Natural killer cell (primary cell): ENCODE results near the gene RECQL. TPM values are rescaled to one million over a fixed set of nuclear protein-coding genes. Genes with fewer than 3 reads are reported as not detected.

ENCODE experiments used
- ATAC-seq, 3 donors: fragments of 150-1000 bp in 2 of 3; fragments of 200-7000 bp in 1 of 3; cut with Tn5 transposase; 1 replicate in 1 of 3; 2 replicates in 2 of 3; pipeline ENCODE4 v1.10.0; 2021; ENCODE audit warnings: mild to moderate bottlenecking in 2 of 3, moderate library complexity in 2 of 3
- DNase-seq, 2 donors: peaks; one replicate each; pipeline versions ENCODE4 v3.0.0 to v3.0.0-alpha.2; 2013 to 2021; ENCODE audit warnings: mixed read lengths in 1 of 2
- H3K27ac ChIP-seq: one replicate; pipeline ENCODE4 v1.5.1; 2013; ENCODE audit warnings: mild to moderate bottlenecking, low read length
- H3K27me3 ChIP-seq: one replicate; pipeline ENCODE4 v1.6.1; 2013; ENCODE audit warnings: low read length; ENCODE audit not compliant: control insufficient read depth, insufficient read depth
- H3K36me3 ChIP-seq: one replicate; pipeline ENCODE4 v1.6.1; 2013; ENCODE audit warnings: low read length; ENCODE audit not compliant: control insufficient read depth, insufficient read depth
- H3K4me1 ChIP-seq: one replicate; pipeline ENCODE4 v1.6.1; 2013; ENCODE audit warnings: low read length; ENCODE audit not compliant: control insufficient read depth, insufficient read depth
- H3K4me3 ChIP-seq: one replicate; pipeline ENCODE4 v1.5.1; 2013; ENCODE audit warnings: low read length
- H3K9me3 ChIP-seq: one replicate; pipeline ENCODE4 v1.6.1; 2013; ENCODE audit warnings: low read length; ENCODE audit not compliant: control insufficient read depth, insufficient read depth
- H3K27ac Mint-ChIP-seq, 2 donors: one replicate each; pipeline ENCODE4 v1.8.0; 2022; ENCODE audit warnings: mild to moderate bottlenecking in 2 of 2, mixed read lengths in 2 of 2, moderate library complexity in 1 of 2
- H3K27me3 Mint-ChIP-seq, 2 donors: one replicate each; pipeline ENCODE4 v1.8.0; 2022; ENCODE audit warnings: low read depth in 2 of 2, mixed read lengths in 2 of 2
- H3K36me3 Mint-ChIP-seq: one replicate; pipeline ENCODE4 v1.8.0; 2022; ENCODE audit warnings: mixed read lengths
- H3K4me1 Mint-ChIP-seq, 2 donors: one replicate each; pipeline ENCODE4 v1.8.0; 2022; ENCODE audit warnings: mixed read lengths in 2 of 2
- H3K4me3 Mint-ChIP-seq: one replicate; pipeline ENCODE4 v1.8.0; 2022; ENCODE audit warnings: mild to moderate bottlenecking, moderate library complexity, mixed read lengths
- H3K9me3 Mint-ChIP-seq, 2 donors: one replicate each; pipeline ENCODE4 v1.8.0; 2022; ENCODE audit warnings: mixed read lengths in 2 of 2
- WGBS: methylation state at CpG from one replicate; pipeline ENCODE4 v1.1.7; 2013; ENCODE audit warnings: missing lambda C conversion rate; ENCODE audit not compliant: insufficient coverage; 5-methylcytosine and 5-hydroxymethylcytosine counted together
- intact Hi-C: fragments of 100-400 bp; cut with micrococcal nuclease; formaldehyde crosslinking; loops from one replicate; pipeline ENCODE4 v1.14.2; 2022
- total RNA-seq, 4 donors: library from RNA; stranded (reverse); fragments of 120-200 nt in 1 of 4; gene quantifications; one replicate each; pipeline versions ENCODE4 v1.2.3 to v1.2.4, GENCODE V29; 2013 to 2022
- TF ChIP-seq, protein P1 (sequence below): fragments of 200-600 bp; IDR thresholded peaks from one replicate; pipeline ENCODE4 v1.8.0; 2022; ENCODE audit warnings: antibody characterized with exemption

Gene RECQL
- total RNA-seq, 3 donors from 2014 or later (not counting 1 experiment from before 2014, with no cell fraction given) = 39.4 to 46.8 (median 40.1) TPM

DNA sequence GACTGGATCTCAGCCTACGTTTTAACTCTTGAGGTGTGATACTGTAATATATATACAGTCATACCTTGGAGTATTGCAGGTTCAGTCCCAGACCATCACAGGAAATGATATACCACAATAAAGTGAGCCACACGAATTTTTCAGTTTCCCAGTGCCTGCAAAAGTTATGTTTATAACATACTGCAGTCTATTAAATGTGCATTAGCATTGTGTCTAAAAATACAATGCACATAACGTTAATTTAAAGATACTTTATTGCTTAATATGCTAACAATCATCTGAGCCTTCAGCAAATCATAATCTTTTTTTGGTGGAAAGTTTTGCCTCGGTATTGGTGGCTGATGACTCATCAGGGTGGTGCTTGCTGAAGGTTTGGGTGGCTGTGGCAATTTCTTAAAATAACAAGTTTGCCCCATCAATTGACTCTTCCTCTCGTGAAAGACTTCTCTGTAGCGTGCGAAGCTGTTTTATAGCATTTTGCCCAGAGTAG, 45.1 kb downstream of the RECQL start:
- WGBS = 71% methylated on average over 1 of the region's 7 CpGs
- Mint-ChIP-seq H3K4me1 (peaks cover 24 to 26% of the 10 kb centered on the region in 2 donors), H3K9me3 (no peaks in the 10 kb centered on the region), H3K27ac (peak overlapping the region; percentile 89), H3K4me3 (peak overlapping the region; percentile 84), H3K27me3 (no peaks in the 10 kb centered on the region), H3K36me3 (peaks cover 12% of the 10 kb centered on the region)
- H3K4me1 ChIP-seq = peaks cover 6% of the 10 kb centered on the region
- H3K27me3 ChIP-seq = no peaks in the 10 kb centered on the region
- ATAC-seq = peak; percentile 77 to 90 (median 85)
- H3K27ac ChIP-seq = peak overlapping the region; percentile 55
- TF ChIP-seq, protein P1, sequence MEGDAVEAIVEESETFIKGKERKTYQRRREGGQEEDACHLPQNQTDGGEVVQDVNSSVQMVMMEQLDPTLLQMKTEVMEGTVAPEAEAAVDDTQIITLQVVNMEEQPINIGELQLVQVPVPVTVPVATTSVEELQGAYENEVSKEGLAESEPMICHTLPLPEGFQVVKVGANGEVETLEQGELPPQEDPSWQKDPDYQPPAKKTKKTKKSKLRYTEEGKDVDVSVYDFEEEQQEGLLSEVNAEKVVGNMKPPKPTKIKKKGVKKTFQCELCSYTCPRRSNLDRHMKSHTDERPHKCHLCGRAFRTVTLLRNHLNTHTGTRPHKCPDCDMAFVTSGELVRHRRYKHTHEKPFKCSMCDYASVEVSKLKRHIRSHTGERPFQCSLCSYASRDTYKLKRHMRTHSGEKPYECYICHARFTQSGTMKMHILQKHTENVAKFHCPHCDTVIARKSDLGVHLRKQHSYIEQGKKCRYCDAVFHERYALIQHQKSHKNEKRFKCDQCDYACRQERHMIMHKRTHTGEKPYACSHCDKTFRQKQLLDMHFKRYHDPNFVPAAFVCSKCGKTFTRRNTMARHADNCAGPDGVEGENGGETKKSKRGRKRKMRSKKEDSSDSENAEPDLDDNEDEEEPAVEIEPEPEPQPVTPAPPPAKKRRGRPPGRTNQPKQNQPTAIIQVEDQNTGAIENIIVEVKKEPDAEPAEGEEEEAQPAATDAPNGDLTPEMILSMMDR = no peak
- intact Hi-C loops = loop anchor here (2.0 kb wide), 2 partner anchors 18 to 44 kb away; partner anchors contain the start of genes GOLT1B and RECQL
- no peaks in the 10 kb centered on the region for H3K9me3 ChIP-seq
- no peak overlapping the region for H3K4me3 ChIP-seq
- peaks cover 46% of the 10 kb centered on the region for H3K36me3 ChIP-seq
- DNase-seq = peak; percentile 19 to 72

DNA sequence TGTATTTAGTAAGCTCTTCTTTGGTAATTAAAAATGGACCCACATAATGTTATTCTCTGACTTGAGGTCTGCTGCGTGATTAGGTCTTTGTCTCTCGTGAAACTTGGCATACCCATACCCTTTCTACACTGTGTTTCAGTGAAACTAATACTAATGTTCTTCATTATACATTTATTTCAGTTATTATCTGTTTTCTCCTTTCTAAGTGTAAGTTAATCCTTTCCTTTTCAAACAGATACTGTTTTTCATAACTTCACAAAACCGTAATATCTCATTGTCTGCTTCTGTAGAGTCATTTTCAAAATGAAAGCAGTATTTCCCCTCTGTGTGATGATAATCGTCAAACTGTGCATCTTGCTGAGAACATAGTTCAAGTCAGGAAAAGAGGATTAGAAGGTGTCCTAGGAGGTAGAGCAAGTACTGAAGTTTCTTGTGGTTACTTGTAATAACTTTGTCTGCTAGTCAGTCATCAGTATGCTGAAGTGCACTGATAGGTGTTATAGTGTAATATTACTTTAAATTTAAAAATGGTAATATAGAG, 48.1 kb downstream of the RECQL start:
- ATAC-seq (peak in 1 of 3 donors; percentile 46), DNase-seq (peak in 1 of 2 donors; percentile 49)
- H3K4me1 Mint-ChIP-seq = peaks cover 23 to 25% of the 10 kb centered on the region in 2 donors
- H3K4me3 ChIP-seq = no peak overlapping the region
- no peaks in the 10 kb centered on the region for H3K9me3 Mint-ChIP-seq
- H3K27ac ChIP-seq = peak overlapping the region; percentile 59
- TF ChIP-seq, protein P1 = no peak
- H3K4me3 Mint-ChIP-seq = no peak overlapping the region
- peaks cover 6% of the 10 kb centered on the region for H3K4me1 ChIP-seq
- H3K27me3 Mint-ChIP-seq = no peaks in the 10 kb centered on the region
- peak overlapping the region in 1 of 2 donors; percentile 11 for H3K27ac Mint-ChIP-seq
- 77% methylated on average over 4 of the region's 4 CpGs for WGBS
- peaks cover 56% of the 10 kb centered on the region for H3K36me3 ChIP-seq
- no peaks in the 10 kb centered on the region for H3K27me3 ChIP-seq
- intact Hi-C loops = no loop called here
- peaks cover 22% of the 10 kb centered on the region for H3K36me3 Mint-ChIP-seq
- no peaks in the 10 kb centered on the region for H3K9me3 ChIP-seq

DNA sequence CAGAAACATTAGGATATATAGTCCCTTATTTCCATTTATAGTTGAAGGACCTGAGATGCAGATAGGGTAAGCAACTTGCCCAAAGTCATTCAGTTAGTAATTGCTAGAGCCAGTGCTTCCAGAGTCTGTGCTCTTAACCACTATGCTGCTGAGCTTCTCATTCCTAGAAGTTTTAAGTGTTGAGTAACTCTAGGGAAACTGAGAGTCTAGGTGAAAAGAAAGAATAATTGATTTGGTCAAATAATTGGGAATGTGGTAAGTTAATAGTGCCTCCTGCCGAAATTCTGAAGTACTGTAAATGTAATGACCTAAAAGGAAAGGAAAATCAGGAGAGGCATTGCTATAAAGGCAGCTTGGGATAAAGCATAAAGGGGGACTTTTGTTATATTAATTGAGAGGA, 49.9 kb downstream of the RECQL start:
- Histone ChIP-seq H3K36me3 (peaks cover 56% of the 10 kb centered on the region), H3K27ac (no peak overlapping the region), H3K27me3 (no peaks in the 10 kb centered on the region), H3K9me3 (no peaks in the 10 kb centered on the region), H3K4me1 (no peaks in the 10 kb centered on the region), H3K4me3 (no peak overlapping the region)
- WGBS = 64% methylated on average over 1 of the region's 1 CpG
- intact Hi-C loops = no loop called here
- peaks cover 15% of the 10 kb centered on the region for H3K36me3 Mint-ChIP-seq
- no peak for DNase-seq
- no peak for ATAC-seq
- TF ChIP-seq, protein P1 = no peak
- peak overlapping the region; percentile 45 to 50 for H3K27ac Mint-ChIP-seq
- H3K4me3 Mint-ChIP-seq = no peak overlapping the region
- H3K4me1 Mint-ChIP-seq = peaks cover 6% of the 10 kb centered on the region in 2 donors
- H3K9me3 Mint-ChIP-seq = no peaks in the 10 kb centered on the region
- no peaks in the 10 kb centered on the region for H3K27me3 Mint-ChIP-seq
